CD14-positive monocyte (primary cell): ENCODE measurements around the gene PCDH1. TPM values are rescaled to one million over a fixed set of nuclear protein-coding genes. Genes with fewer than 3 reads are reported as not detected.

ENCODE experiments used
- DNase-seq, 3 donors: peaks; one replicate each; pipeline ENCODE4 v3.0.0-alpha.2; 2011 to 2022
- H2AFZ ChIP-seq: 2 replicates; pipeline ENCODE4 v1.6.0; 2012; ENCODE audit warnings: mild to moderate bottlenecking, low read depth, low read length, inconsistent platforms; ENCODE audit not compliant: insufficient read depth, poor library complexity, severe bottlenecking
- H3K27ac ChIP-seq, 2 donors: 1 replicate in 1 of 2; 2 replicates in 1 of 2; pipeline ENCODE4 v1.5.1; 2012 to 2013; ENCODE audit warnings: low read length in 2 of 2, control low read depth in 1 of 2, inconsistent platforms in 1 of 2, low read depth in 1 of 2, mild to moderate bottlenecking in 1 of 2
- H3K27me3 ChIP-seq, 2 donors: one replicate each; pipeline versions ENCODE4 v1.6.0 to v1.6.1; 2011 to 2013; ENCODE audit warnings: low read length in 2 of 2; ENCODE audit not compliant: control insufficient read depth in 2 of 2, insufficient read depth in 2 of 2
- H3K36me3 ChIP-seq, 2 donors: replicated peaks in 1 of 2; 1 replicate in 1 of 2; 2 replicates in 1 of 2; pipeline versions ENCODE4 v1.5.1 to v1.6.1; 2012 to 2013; ENCODE audit warnings: low read length in 2 of 2, control low read depth in 1 of 2, inconsistent platforms in 1 of 2, mild to moderate bottlenecking in 1 of 2; ENCODE audit not compliant: insufficient read depth in 2 of 2, control insufficient read depth in 1 of 2
- H3K4me1 ChIP-seq, 2 donors: 1 replicate in 1 of 2; 2 replicates in 1 of 2; pipeline versions ENCODE4 v1.5.1 to v1.6.1; 2012 to 2013; ENCODE audit warnings: low read length in 2 of 2, control low read depth in 1 of 2, inconsistent platforms in 1 of 2, mild to moderate bottlenecking in 1 of 2, moderate library complexity in 1 of 2; ENCODE audit not compliant: insufficient read depth in 2 of 2, control insufficient read depth in 1 of 2
- H3K4me2 ChIP-seq: replicated peaks from 2 replicates; pipeline ENCODE3; 2012; ENCODE audit warnings: low read length, moderate library complexity, mild to moderate bottlenecking; ENCODE audit not compliant: poor library complexity, severe bottlenecking; ENCODE audit errors: extremely low read depth
- H3K4me3 ChIP-seq, 3 experiments: fragments of 200-600 bp in 1 of 3; sonication (generic) in 1 of 3; replicated peaks in 1 of 3; 1 replicate in 2 of 3; 2 replicates in 1 of 3; pipeline ENCODE4 v1.5.1; 2011 to 2013; ENCODE audit warnings: low read length in 3 of 3, mild to moderate bottlenecking in 3 of 3, control low read depth in 2 of 3, low read depth in 2 of 3, inconsistent platforms in 1 of 3, moderate library complexity in 1 of 3
- H3K79me2 ChIP-seq: 2 replicates; pipeline ENCODE4 v1.6.0; 2012; ENCODE audit warnings: mild to moderate bottlenecking, control low read depth, inconsistent platforms, low read length, moderate library complexity; ENCODE audit not compliant: insufficient read depth
- H3K9ac ChIP-seq: 2 replicates; pipeline ENCODE4 v1.6.0; 2017; ENCODE audit warnings: low read length, mild to moderate bottlenecking; ENCODE audit not compliant: insufficient read depth, poor library complexity, severe bottlenecking
- H3K9me3 ChIP-seq, 2 donors: replicated peaks in 1 of 2; 1 replicate in 1 of 2; 2 replicates in 1 of 2; pipeline versions ENCODE4 v1.5.1 to v1.6.1; 2012 to 2013; ENCODE audit warnings: low read length in 2 of 2, control low read depth in 1 of 2; ENCODE audit not compliant: control insufficient read depth in 1 of 2, insufficient read depth in 1 of 2
- H4K20me1 ChIP-seq: 2 replicates; pipeline ENCODE4 v1.6.0; 2012; ENCODE audit warnings: mild to moderate bottlenecking, low read length, control low read depth, moderate library complexity; ENCODE audit not compliant: insufficient read depth
- H3K27ac Mint-ChIP-seq, 7 donors: one replicate each; pipeline ENCODE4 v1.8.0; 2020; ENCODE audit warnings: mild to moderate bottlenecking in 7 of 7, mixed read lengths in 7 of 7, moderate library complexity in 6 of 7, inconsistent platforms in 2 of 7
- H3K27me3 Mint-ChIP-seq, 3 donors: one replicate each; pipeline ENCODE4 v1.8.0; 2021 to 2022; ENCODE audit warnings: low read depth in 3 of 3, mild to moderate bottlenecking in 3 of 3, mixed read lengths in 3 of 3, moderate library complexity in 3 of 3, inconsistent platforms in 1 of 3
- H3K36me3 Mint-ChIP-seq, 2 donors: one replicate each; pipeline ENCODE4 v1.8.0; 2020; ENCODE audit warnings: mixed read lengths in 2 of 2, inconsistent platforms in 1 of 2, mild to moderate bottlenecking in 1 of 2
- H3K4me1 Mint-ChIP-seq: one replicate; pipeline ENCODE4 v1.8.0; 2020; ENCODE audit warnings: mild to moderate bottlenecking, mixed read lengths
- H3K4me3 Mint-ChIP-seq, 2 donors: one replicate each; pipeline ENCODE4 v1.8.0; 2020; ENCODE audit warnings: mild to moderate bottlenecking in 2 of 2, mixed read lengths in 2 of 2, moderate library complexity in 1 of 2
- H3K9me3 Mint-ChIP-seq, 7 donors: one replicate each; pipeline ENCODE4 v1.8.0; 2020 to 2022; ENCODE audit warnings: mixed read lengths in 7 of 7, mild to moderate bottlenecking in 6 of 7, moderate library complexity in 6 of 7, inconsistent platforms in 2 of 7
- WGBS: methylation state at CpG from one replicate; pipeline ENCODE4 v1.1.5; 2013; ENCODE audit warnings: missing lambda C conversion rate; ENCODE audit not compliant: insufficient coverage; 5-methylcytosine and 5-hydroxymethylcytosine counted together
- intact Hi-C, 2 donors: fragments of 100-400 bp; cut with micrococcal nuclease; formaldehyde crosslinking; loops; one replicate each; pipeline versions ENCODE4 v1.15.0 to v1.15.1; 2023
- polyA plus RNA-seq, 3 donors: library from polyadenylated mRNA; depleted of rRNA in 1 of 3; unstranded in 2 of 3; stranded (reverse) in 1 of 3; fragments of 300-500 nt in 2 of 3; fragments of >200 nt in 1 of 3; fragmentation: Illumina TruSeq in 2 of 3; gene quantifications; 1 replicate in 2 of 3; 2 replicates in 1 of 3; pipeline ENCODE4 v1.2.3, GENCODE V29; 2012 to 2021
- TF ChIP-seq, protein P1 (sequence below): fragments of 200-600 bp; IDR thresholded peaks from one replicate; pipeline ENCODE4 v1.8.0; 2022; ENCODE audit warnings: antibody characterized with exemption, mild to moderate bottlenecking

Gene PCDH1
- polyA plus RNA-seq, 3 donors: not detected

- H3K4me1 Mint-ChIP-seq: peaks cover 9% of the 10 kb centered on the region
- intact Hi-C loops: no loop called here
- no peaks in the 10 kb centered on the region for H3K36me3 Mint-ChIP-seq
- H3K79me2 ChIP-seq: no peaks in the 10 kb centered on the region
- H3K4me1 ChIP-seq: peaks cover 4 to 9% of the 10 kb centered on the region in 2 donors
- no peaks in the 10 kb centered on the region for H3K9me3 ChIP-seq
- no peaks in the 10 kb centered on the region for H4K20me1 ChIP-seq
- H3K4me2 ChIP-seq: no peak overlapping the region
- no peak overlapping the region for H3K4me3 Mint-ChIP-seq
- peaks cover 7 to 27% (median 13%) of the 10 kb centered on the region in 3 donors for H3K27me3 Mint-ChIP-seq
- no peak for DNase-seq
- 85% methylated on average over 27 of the region's 33 CpGs for WGBS
- H3K4me3 ChIP-seq: no peak overlapping the region
- no peak overlapping the region for H3K27ac ChIP-seq
- no peak overlapping the region for H3K27ac Mint-ChIP-seq
- no peaks in the 10 kb centered on the region for H3K36me3 ChIP-seq
- H2AFZ ChIP-seq: no peak overlapping the region
- H3K9me3 Mint-ChIP-seq: peaks cover 0 to 1% (median 0%) of the 10 kb centered on the region in 7 donors
- H3K9ac ChIP-seq: no peak overlapping the region
- TF ChIP-seq, protein P1, sequence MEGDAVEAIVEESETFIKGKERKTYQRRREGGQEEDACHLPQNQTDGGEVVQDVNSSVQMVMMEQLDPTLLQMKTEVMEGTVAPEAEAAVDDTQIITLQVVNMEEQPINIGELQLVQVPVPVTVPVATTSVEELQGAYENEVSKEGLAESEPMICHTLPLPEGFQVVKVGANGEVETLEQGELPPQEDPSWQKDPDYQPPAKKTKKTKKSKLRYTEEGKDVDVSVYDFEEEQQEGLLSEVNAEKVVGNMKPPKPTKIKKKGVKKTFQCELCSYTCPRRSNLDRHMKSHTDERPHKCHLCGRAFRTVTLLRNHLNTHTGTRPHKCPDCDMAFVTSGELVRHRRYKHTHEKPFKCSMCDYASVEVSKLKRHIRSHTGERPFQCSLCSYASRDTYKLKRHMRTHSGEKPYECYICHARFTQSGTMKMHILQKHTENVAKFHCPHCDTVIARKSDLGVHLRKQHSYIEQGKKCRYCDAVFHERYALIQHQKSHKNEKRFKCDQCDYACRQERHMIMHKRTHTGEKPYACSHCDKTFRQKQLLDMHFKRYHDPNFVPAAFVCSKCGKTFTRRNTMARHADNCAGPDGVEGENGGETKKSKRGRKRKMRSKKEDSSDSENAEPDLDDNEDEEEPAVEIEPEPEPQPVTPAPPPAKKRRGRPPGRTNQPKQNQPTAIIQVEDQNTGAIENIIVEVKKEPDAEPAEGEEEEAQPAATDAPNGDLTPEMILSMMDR: no peak
- peaks cover 0 to 8% of the 10 kb centered on the region in 2 donors for H3K27me3 ChIP-seq
Measured at GRCh38 chr5:141853895-141854626, 24.1 kb downstream of the PCDH1 start.

- no peak for DNase-seq
- Histone ChIP-seq H3K27ac (no peak overlapping the region), H3K9ac (no peak overlapping the region), H2AFZ (no peak overlapping the region), H3K79me2 (no peaks in the 10 kb centered on the region), H3K4me3 (no peak overlapping the region), H4K20me1 (no peaks in the 10 kb centered on the region), H3K4me2 (no peak overlapping the region), H3K27me3 (peaks cover 6 to 16% of the 10 kb centered on the region in 2 donors), H3K36me3 (no peaks in the 10 kb centered on the region), H3K9me3 (no peaks in the 10 kb centered on the region), H3K4me1 (peaks cover 10 to 13% of the 10 kb centered on the region in 2 donors)
- H3K27me3 Mint-ChIP-seq: peaks cover 12 to 36% (median 20%) of the 10 kb centered on the region in 3 donors
- no peak overlapping the region for H3K27ac Mint-ChIP-seq
- H3K9me3 Mint-ChIP-seq: peaks cover 0 to 1% (median 0%) of the 10 kb centered on the region in 7 donors
- H3K4me3 Mint-ChIP-seq: no peak overlapping the region
- intact Hi-C loops: no loop called here
- no CpG with 5 or more reads among the region's 3 CpGs for WGBS
- H3K4me1 Mint-ChIP-seq: peaks cover 16% of the 10 kb centered on the region
- peaks cover 0 to 2% of the 10 kb centered on the region in 2 donors for H3K36me3 Mint-ChIP-seq
- TF ChIP-seq, protein P1: no peak
Measured at GRCh38 chr5:141852448-141852847, 25.8 kb downstream of the PCDH1 start.
